ENCODE data around the gene GTPBP3. TPM values are rescaled to one million over a fixed set of nuclear protein-coding genes. Genes with fewer than 3 reads are reported as not detected.

The GTPBP3 gene
- total RNA-seq, 1 experiment from 2014 or later, result 62.9 TPM

DNA sequence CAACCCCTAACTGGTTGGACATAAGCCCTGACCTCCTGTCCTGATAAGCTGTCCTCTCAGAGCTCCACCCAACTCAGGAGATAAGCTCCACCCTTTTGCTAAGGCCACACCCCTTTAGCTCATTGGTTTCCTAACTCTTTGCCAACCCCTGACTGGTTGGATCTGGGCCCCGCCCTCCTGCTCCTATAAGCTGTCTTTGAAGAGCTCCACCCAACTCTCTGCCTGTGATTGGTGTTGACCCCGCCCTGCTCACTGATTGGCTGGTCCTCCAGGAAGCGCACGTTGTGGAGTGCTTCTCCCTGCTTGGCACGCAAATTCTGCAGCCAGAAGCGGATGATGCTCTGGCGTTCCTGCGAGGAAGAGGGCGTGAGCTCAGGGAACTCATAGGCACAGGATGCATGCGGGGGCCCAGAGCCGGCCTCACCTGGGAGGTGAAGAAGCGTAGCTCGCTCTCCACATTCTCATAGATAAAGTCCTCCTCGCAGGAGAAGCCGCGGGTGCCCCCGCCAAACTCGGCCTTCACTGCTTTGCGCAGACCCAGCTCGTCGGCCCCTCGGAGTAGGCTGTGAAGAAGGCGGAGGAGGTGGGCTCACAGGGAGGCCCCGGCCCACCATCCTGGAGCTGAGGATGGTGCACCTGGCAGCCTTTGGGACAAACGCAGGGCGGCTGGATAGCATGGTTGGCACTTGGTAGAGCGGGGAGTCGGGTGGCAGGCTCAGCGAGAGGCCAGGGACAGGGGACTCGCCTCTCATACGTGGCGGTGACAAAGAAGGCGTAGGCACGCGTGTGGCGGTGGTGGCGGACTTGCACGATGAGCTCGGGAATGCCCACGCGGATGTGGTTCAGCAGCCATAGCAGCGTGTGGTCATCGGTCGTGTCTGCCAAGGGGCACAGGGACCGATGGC is 4.4 kb upstream of the GTPBP3 start:
- H2BK15ac ChIP-seq (ENCODE audit: low read depth, low read length), result no peak overlapping the region
- no peak overlapping the region for H4K5ac ChIP-seq (ENCODE audit: insufficient read length, low read depth, low read length)
- no peaks in the 10 kb centered on the region for H3K4me1 ChIP-seq (ENCODE audit: insufficient read depth, low read length)
- WGBS (ENCODE audit: extremely low coverage, insufficient read length, low lambda C conversion rate), result no CpG with 5 or more reads among the region's 45 CpGs
- no peaks in the 10 kb centered on the region for H3K79me2 ChIP-seq (ENCODE audit: insufficient read depth, low read length)
- no peak overlapping the region for H3K14ac ChIP-seq (ENCODE audit: insufficient read depth, low read length)
- peaks cover 18% of the 10 kb centered on the region for H3K23me2 ChIP-seq (ENCODE audit: insufficient read length, low read depth, low read length, poor library complexity, severe bottlenecking)
- H3K27ac Mint-ChIP-seq, result peak overlapping the region; percentile 14 to 61 (median 55); a peak in 1 of 7 replicates
- peak overlapping the region; percentile 74 for H3K4me2 ChIP-seq (ENCODE audit: insufficient read depth, insufficient read length, low read length)
- no peaks in the 10 kb centered on the region for H3K79me1 ChIP-seq (ENCODE audit: insufficient read depth, low read depth, low read length, poor library complexity, severe bottlenecking)
- no peak overlapping the region for H4K8ac ChIP-seq (replicated peaks; ENCODE audit: insufficient read length, low read depth, low read length)
- peaks cover 11 to 29% (median 23%) of the 10 kb centered on the region in 3 experiments for H3K36me3 Mint-ChIP-seq (ENCODE audit: insufficient read depth in 1 of 3, low read depth in 3 of 3)
- H3K27me3 ChIP-seq (ENCODE audit: insufficient read depth, low read length), result no peaks in the 10 kb centered on the region
- H3K27ac ChIP-seq (ENCODE audit: insufficient read length, low read depth, low read length), result no peak overlapping the region
- no peak overlapping the region for H3K18ac ChIP-seq (ENCODE audit: insufficient read length, low read depth, low read length)
- H3K4ac ChIP-seq (ENCODE audit: low read depth, low read length), result no peak overlapping the region
- H2AK5ac ChIP-seq (ENCODE audit: insufficient read length, low read length), result no peak overlapping the region
- H2BK12ac ChIP-seq (ENCODE audit: insufficient read length, low read depth, low read length), result no peak overlapping the region
- H3K9ac ChIP-seq (ENCODE audit: extremely low read depth, insufficient read length, low read length), result no peak overlapping the region
- H3K4me3 Mint-ChIP-seq, result peak overlapping the region; percentile 37 to 75
- TF ChIP-seq, protein P1, sequence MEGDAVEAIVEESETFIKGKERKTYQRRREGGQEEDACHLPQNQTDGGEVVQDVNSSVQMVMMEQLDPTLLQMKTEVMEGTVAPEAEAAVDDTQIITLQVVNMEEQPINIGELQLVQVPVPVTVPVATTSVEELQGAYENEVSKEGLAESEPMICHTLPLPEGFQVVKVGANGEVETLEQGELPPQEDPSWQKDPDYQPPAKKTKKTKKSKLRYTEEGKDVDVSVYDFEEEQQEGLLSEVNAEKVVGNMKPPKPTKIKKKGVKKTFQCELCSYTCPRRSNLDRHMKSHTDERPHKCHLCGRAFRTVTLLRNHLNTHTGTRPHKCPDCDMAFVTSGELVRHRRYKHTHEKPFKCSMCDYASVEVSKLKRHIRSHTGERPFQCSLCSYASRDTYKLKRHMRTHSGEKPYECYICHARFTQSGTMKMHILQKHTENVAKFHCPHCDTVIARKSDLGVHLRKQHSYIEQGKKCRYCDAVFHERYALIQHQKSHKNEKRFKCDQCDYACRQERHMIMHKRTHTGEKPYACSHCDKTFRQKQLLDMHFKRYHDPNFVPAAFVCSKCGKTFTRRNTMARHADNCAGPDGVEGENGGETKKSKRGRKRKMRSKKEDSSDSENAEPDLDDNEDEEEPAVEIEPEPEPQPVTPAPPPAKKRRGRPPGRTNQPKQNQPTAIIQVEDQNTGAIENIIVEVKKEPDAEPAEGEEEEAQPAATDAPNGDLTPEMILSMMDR (conservative IDR thresholded peaks at IDR 0.05), result no peak
- H3K27me3 Mint-ChIP-seq (ENCODE audit: low read depth), result peaks cover 6% of the 10 kb centered on the region
- H3T11ph ChIP-seq (ENCODE audit: low read length), result no peak overlapping the region
- DNase-seq, result peak; percentile 92
- H2BK120ac ChIP-seq (ENCODE audit: low read depth, low read length, poor library complexity, severe bottlenecking), result no peak overlapping the region
- no peak overlapping the region for H4K91ac ChIP-seq (ENCODE audit: insufficient read length, low read depth, low read length)
- H3K4me1 Mint-ChIP-seq, result peaks cover 14 to 30% of the 10 kb centered on the region in 2 experiments
- H2BK5ac ChIP-seq (ENCODE audit: insufficient read length, low read length), result no peak overlapping the region
- H3K9me3 Mint-ChIP-seq, result no peaks in the 10 kb centered on the region; a peak in 1 of 5 replicates
- no peak overlapping the region for H3K23ac ChIP-seq (ENCODE audit: insufficient read length, low read depth, low read length)
- H2AFZ ChIP-seq (ENCODE audit: low read length), result no peak overlapping the region
- no peak overlapping the region for H2BK20ac ChIP-seq (ENCODE audit: low read depth, low read length, poor library complexity, severe bottlenecking)
- no peaks in the 10 kb centered on the region for H4K20me1 ChIP-seq (ENCODE audit: control insufficient read depth, insufficient read depth, insufficient read length)
- H3K56ac ChIP-seq (ENCODE audit: insufficient read length, low read depth, low read length), result no peak overlapping the region
- no peaks in the 10 kb centered on the region for H3K9me3 ChIP-seq (ENCODE audit: control insufficient read depth, low read depth, low read length)

Measured in H9 (cell line).